GM23338 (cell line): ENCODE measurements around the gene ISG20. TPM values are rescaled to one million over a fixed set of nuclear protein-coding genes. Genes with fewer than 3 reads are reported as not detected.

ENCODE experiments used
- ATAC-seq: fragments of 200-7000 bp; cut with Tn5 transposase; 3 replicates; pipeline ENCODE4 v1.9.1; 2020
- DNase-seq: peaks from one replicate; pipeline ENCODE4 v3.0.0-alpha.2; 2015; ENCODE audit warnings: low spot score
- H2AFZ ChIP-seq: fragments of 200-600 bp; sonication (generic); 2 replicates; pipeline ENCODE4 v1.8.0; 2016; ENCODE audit warnings: antibody characterized with exemption, mild to moderate bottlenecking, moderate library complexity
- H3F3A ChIP-seq: fragments of 200-600 bp; sonication (generic); replicated peaks from 2 replicates; pipeline ENCODE4 v1.8.0; 2017; ENCODE audit warnings: antibody characterized with exemption, mixed run types, low read depth
- H3K27ac ChIP-seq: fragments of 200-600 bp; sonication (generic); 2 replicates; pipeline ENCODE4 v1.6.1; 2016; ENCODE audit warnings: low read depth
- H3K27me3 ChIP-seq: fragments of 200-600 bp; sonication (generic); 2 replicates; pipeline ENCODE4 v1.8.0; 2016; ENCODE audit warnings: mild to moderate bottlenecking, mixed run types, moderate library complexity; ENCODE audit not compliant: insufficient read depth
- H3K36me3 ChIP-seq: fragments of 200-600 bp; sonication (generic); 2 replicates; pipeline ENCODE4 v1.8.0; 2016; ENCODE audit warnings: mild to moderate bottlenecking; ENCODE audit not compliant: insufficient read depth
- H3K4me1 ChIP-seq: fragments of 200-600 bp; sonication (generic); 2 replicates; pipeline ENCODE4 v1.8.0; 2016; ENCODE audit warnings: mild to moderate bottlenecking, moderate library complexity; ENCODE audit not compliant: insufficient read depth
- H3K4me2 ChIP-seq: fragments of 200-600 bp; sonication (generic); 2 replicates; pipeline ENCODE4 v1.7.1; 2017; ENCODE audit warnings: mixed run types
- H3K4me3 ChIP-seq: fragments of 200-600 bp; sonication (generic); 2 replicates; pipeline ENCODE4 v1.6.1; 2016; ENCODE audit warnings: mixed run types
- H3K79me2 ChIP-seq: fragments of 200-600 bp; sonication (generic); replicated peaks from 2 replicates; pipeline ENCODE4 v1.8.0; 2017; ENCODE audit warnings: mild to moderate bottlenecking; ENCODE audit not compliant: insufficient read depth
- H3K9me2 ChIP-seq: fragments of 200-600 bp; sonication (generic); 2 replicates; pipeline ENCODE4 v1.8.0; 2017; ENCODE audit not compliant: insufficient read depth
- H4K20me1 ChIP-seq: fragments of 200-600 bp; sonication (generic); replicated peaks from 2 replicates; pipeline ENCODE4 v1.8.0; 2017; ENCODE audit warnings: mild to moderate bottlenecking; ENCODE audit not compliant: insufficient read depth
- H3K27ac Mint-ChIP-seq: 2 replicates; pipeline ENCODE4 v1.8.0; 2020; ENCODE audit warnings: inconsistent platforms, mild to moderate bottlenecking, moderate library complexity, mixed read lengths
- H3K27me3 Mint-ChIP-seq: 3 replicates; pipeline ENCODE4 v1.8.0; 2022; ENCODE audit warnings: low read depth, mild to moderate bottlenecking, moderate library complexity, mixed read lengths, inconsistent platforms; ENCODE audit not compliant: insufficient read depth, poor library complexity
- H3K36me3 Mint-ChIP-seq: 3 replicates; pipeline ENCODE4 v1.8.0; 2021; ENCODE audit warnings: low read depth, mild to moderate bottlenecking, inconsistent platforms, moderate library complexity, mixed read lengths
- H3K4me1 Mint-ChIP-seq: 3 replicates; pipeline ENCODE4 v1.8.0; 2020; ENCODE audit warnings: mild to moderate bottlenecking, inconsistent platforms, mixed read lengths
- H3K4me3 Mint-ChIP-seq: 3 replicates; pipeline ENCODE4 v1.8.0; 2021; ENCODE audit warnings: moderate library complexity, mild to moderate bottlenecking, inconsistent platforms, mixed read lengths
- H3K9me3 Mint-ChIP-seq: 3 replicates; pipeline ENCODE4 v1.8.0; 2020; ENCODE audit warnings: moderate library complexity, mild to moderate bottlenecking, inconsistent platforms, mixed read lengths
- EZH2 ChIP-seq: fragments of 200-600 bp; sonication (generic); IDR thresholded peaks from one replicate; pipeline ENCODE4 v1.8.0; 2017; ENCODE audit warnings: antibody characterized with exemption, mild to moderate bottlenecking, low read depth; ENCODE audit not compliant: unreplicated experiment
- EZH2phosphoT487 ChIP-seq: fragments of 200-600 bp; sonication (generic); IDR thresholded peaks from one replicate; pipeline ENCODE4 v1.8.1; 2018; ENCODE audit warnings: antibody characterized with exemption; ENCODE audit not compliant: unreplicated experiment
- POLR2AphosphoS5 ChIP-seq: IDR thresholded peaks from 2 replicates; pipeline ENCODE4 v1.6.1; 2016; ENCODE audit warnings: antibody characterized with exemption, low read depth
- STAT1 ChIP-seq: IDR thresholded peaks from one replicate; pipeline ENCODE4 v1.6.1; 2016; ENCODE audit warnings: antibody characterized with exemption; ENCODE audit not compliant: unreplicated experiment
- polyA plus RNA-seq: library from polyadenylated mRNA; unstranded; fragments of >200 nt; fragmentation: Nextera tagmentation; extraction: Ambion mirVana; gene quantifications from 2 replicates; pipeline ENCODE4 v1.2.1, GENCODE V29; 2016
- total RNA-seq: library from RNA; depleted of rRNA; stranded (reverse); fragments of >200 nt; shearing (Covaris generic); gene quantifications from 2 replicates; pipeline ENCODE4 v1.2.3, GENCODE V29; 2014
- TF ChIP-seq, protein P1 (sequence below), 2 experiments: fragments of 200-600 bp in 1 of 2; sonication (generic) in 1 of 2; conservative IDR thresholded peaks; 2 replicates each; pipeline versions ENCODE4 v1.5.1 to v1.6.1; 2016 to 2017; ENCODE audit warnings: antibody characterized with exemption in 2 of 2, low read depth in 2 of 2, mild to moderate bottlenecking in 2 of 2, moderate library complexity in 1 of 2

Gene ISG20
- total and polyA plus RNA-seq, 2 experiments from 2014 or later = 3.2 to 3.7 TPM

DNA sequence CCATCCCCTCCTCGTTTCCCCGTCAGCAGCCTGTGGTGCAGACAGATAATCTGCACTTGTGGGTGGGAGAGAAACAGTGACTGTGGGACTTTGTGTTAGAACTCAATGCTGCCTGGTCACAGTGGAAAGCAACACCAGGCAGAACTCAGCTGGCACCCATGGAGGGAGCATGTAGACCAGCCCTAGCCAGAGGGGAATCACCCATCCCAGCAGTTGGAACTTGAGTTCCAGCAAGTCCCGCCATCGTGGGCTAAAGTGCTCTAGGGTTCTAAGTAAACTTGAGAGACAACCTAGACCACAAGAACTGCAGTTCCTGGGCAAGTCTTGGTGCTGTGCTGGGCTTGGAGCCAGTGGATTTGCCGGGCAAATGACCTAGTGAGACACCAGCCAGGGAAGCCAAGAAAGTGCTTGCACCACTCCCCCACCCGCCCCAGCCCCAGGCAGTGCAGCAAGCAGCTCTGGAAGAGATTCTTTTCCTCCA is 24.4 kb downstream of the ISG20 start:
- Histone ChIP-seq H3K4me1 (no peaks in the 10 kb centered on the region), H3K36me3 (no peaks in the 10 kb centered on the region), H4K20me1 (no peaks in the 10 kb centered on the region; the same call in 1 of the 2 replicates), H2AFZ (no peak overlapping the region), H3F3A (no peaks in the 10 kb centered on the region), H3K27me3 (no peaks in the 10 kb centered on the region), H3K79me2 (no peaks in the 10 kb centered on the region), H3K4me2 (no peak overlapping the region), H3K4me3 (no peak overlapping the region), H3K9me2 (no peaks in the 10 kb centered on the region), H3K27ac (no peak overlapping the region)
- H3K4me3 Mint-ChIP-seq = no peak overlapping the region
- peaks cover 1% of the 10 kb centered on the region; the same call in 1 of the 3 replicates for H3K4me1 Mint-ChIP-seq
- no peak for DNase-seq
- H3K27ac Mint-ChIP-seq = no peak overlapping the region
- ATAC-seq = no peak
- peaks cover 3% of the 10 kb centered on the region for H3K27me3 Mint-ChIP-seq
- TF ChIP-seq EZH2 (no peak), STAT1 (no peak)
- TF ChIP-seq, protein P1, sequence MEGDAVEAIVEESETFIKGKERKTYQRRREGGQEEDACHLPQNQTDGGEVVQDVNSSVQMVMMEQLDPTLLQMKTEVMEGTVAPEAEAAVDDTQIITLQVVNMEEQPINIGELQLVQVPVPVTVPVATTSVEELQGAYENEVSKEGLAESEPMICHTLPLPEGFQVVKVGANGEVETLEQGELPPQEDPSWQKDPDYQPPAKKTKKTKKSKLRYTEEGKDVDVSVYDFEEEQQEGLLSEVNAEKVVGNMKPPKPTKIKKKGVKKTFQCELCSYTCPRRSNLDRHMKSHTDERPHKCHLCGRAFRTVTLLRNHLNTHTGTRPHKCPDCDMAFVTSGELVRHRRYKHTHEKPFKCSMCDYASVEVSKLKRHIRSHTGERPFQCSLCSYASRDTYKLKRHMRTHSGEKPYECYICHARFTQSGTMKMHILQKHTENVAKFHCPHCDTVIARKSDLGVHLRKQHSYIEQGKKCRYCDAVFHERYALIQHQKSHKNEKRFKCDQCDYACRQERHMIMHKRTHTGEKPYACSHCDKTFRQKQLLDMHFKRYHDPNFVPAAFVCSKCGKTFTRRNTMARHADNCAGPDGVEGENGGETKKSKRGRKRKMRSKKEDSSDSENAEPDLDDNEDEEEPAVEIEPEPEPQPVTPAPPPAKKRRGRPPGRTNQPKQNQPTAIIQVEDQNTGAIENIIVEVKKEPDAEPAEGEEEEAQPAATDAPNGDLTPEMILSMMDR (conservative IDR thresholded peaks at IDR 0.05; ENCODE audit: low read depth in 2 of 2) = no peak
- H3K36me3 Mint-ChIP-seq = no peaks in the 10 kb centered on the region
- no peaks in the 10 kb centered on the region for H3K9me3 Mint-ChIP-seq

DNA sequence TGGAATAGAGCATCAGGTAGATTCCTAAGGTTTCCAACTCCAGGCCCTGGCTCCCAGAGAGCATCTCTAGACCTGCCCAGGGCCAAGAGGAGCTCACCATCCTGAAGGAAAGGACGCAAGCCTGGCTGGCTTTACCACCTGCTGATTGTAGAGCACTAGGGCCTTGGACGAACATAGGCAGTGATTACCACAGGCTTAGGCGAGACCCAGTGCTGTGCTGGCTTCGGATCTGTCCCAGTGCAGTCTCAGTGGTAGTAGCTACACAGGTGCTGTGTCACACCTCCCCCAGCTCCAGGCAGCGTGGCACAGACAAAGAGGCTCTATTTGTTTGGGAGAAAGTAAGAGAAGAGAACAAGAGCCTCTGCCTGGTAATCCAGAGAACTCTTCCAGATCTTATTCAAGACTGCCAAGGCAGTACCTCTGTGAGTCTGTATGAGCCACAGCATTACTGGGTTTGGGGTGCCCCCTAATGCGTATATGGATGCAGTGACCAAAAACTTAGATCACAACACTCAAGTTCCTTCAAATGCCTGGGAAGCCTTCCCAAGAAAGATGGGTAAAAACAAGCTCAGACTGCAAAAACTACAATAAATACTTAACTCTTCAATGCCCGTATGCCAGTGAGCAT is 25.4 kb downstream of the ISG20 start:
- Histone ChIP-seq H3F3A (no peaks in the 10 kb centered on the region), H2AFZ (peak overlapping the region; percentile 29; the same call in 1 of the 2 replicates), H3K4me2 (no peak overlapping the region), H3K36me3 (no peaks in the 10 kb centered on the region), H3K4me1 (no peaks in the 10 kb centered on the region), H3K27me3 (no peaks in the 10 kb centered on the region), H3K79me2 (no peaks in the 10 kb centered on the region), H4K20me1 (no peaks in the 10 kb centered on the region; the same call in 1 of the 2 replicates), H3K4me3 (no peak overlapping the region), H3K9me2 (no peaks in the 10 kb centered on the region), H3K27ac (no peak overlapping the region)
- ATAC-seq (peak; percentile 88), DNase-seq (peak; percentile 71)
- peaks cover 2% of the 10 kb centered on the region for H3K27me3 Mint-ChIP-seq
- TF ChIP-seq, protein P1 (conservative IDR thresholded peaks at IDR 0.05; ENCODE audit: low read depth in 2 of 2) = peak; percentile 52 to 83
- no peak for TF ChIP-seq EZH2phosphoT487
- no peak overlapping the region for H3K4me3 Mint-ChIP-seq
- no peaks in the 10 kb centered on the region for H3K4me1 Mint-ChIP-seq
- no peaks in the 10 kb centered on the region for H3K9me3 Mint-ChIP-seq
- H3K27ac Mint-ChIP-seq = no peak overlapping the region
- H3K36me3 Mint-ChIP-seq = no peaks in the 10 kb centered on the region

DNA sequence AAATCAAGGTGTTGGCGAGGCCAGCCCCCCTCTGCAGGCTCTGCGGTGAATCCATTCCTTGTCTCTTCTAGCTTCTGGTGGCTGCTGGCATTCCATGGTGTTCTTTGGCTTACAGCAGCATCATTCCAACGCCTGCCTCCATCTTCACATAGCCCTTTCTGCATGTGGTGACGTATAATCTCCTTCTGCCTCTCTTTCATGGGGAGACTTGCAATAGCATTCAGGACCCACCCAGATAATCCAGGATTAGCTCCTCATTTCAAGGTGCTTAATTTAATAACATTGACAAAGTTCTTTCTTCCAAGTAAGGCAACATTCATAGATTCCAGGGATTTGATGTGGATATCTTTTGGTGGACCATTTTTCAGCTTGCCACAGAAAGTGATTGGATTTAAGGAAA is 35.8 kb downstream of the ISG20 start:
- H3F3A ChIP-seq = no peaks in the 10 kb centered on the region
- Mint-ChIP-seq H3K36me3 (no peaks in the 10 kb centered on the region), H3K27me3 (peaks cover 2% of the 10 kb centered on the region), H3K4me3 (no peak overlapping the region), H3K4me1 (no peaks in the 10 kb centered on the region), H3K9me3 (no peaks in the 10 kb centered on the region; the same call in 2 of the 3 replicates), H3K27ac (no peak overlapping the region)
- H3K79me2 ChIP-seq = no peaks in the 10 kb centered on the region
- no peak overlapping the region for H3K4me3 ChIP-seq
- DNase-seq (no peak), ATAC-seq (no peak)
- H3K36me3 ChIP-seq = no peaks in the 10 kb centered on the region
- H2AFZ ChIP-seq = no peak overlapping the region
- no peaks in the 10 kb centered on the region for H4K20me1 ChIP-seq
- H3K27me3 ChIP-seq = no peaks in the 10 kb centered on the region
- no peak for TF ChIP-seq POLR2AphosphoS5
- no peak overlapping the region for H3K27ac ChIP-seq
- no peak overlapping the region for H3K4me2 ChIP-seq
- no peaks in the 10 kb centered on the region for H3K4me1 ChIP-seq
- H3K9me2 ChIP-seq = 0 out of 2 replicates have a peak, but pooled peaks cover 3% of the 10 kb centered on the region
